Neutrophil (primary cell): Measurements from ENCODE around the gene MGAT3.
A peak's percentile ranks its signal among the peaks of the same experiment; 100 is the strongest.
"Not testable (repeated sequence)": the region's sequence is repeated elsewhere in the genome, so short reads cannot be mapped to it uniquely, and the experiment has no call there.

ENCODE experiments used
- H3K27ac ChIP-seq: fragments of 200-600 bp; sonication (generic); 2 replicates; pipeline ENCODE4 v1.5.1; 2016; ENCODE audit warnings: mild to moderate bottlenecking, moderate library complexity
- H3K27me3 ChIP-seq: fragments of 200-600 bp; sonication (generic); 2 replicates; pipeline ENCODE4 v1.6.0; 2016; ENCODE audit warnings: mild to moderate bottlenecking
- H3K36me3 ChIP-seq: fragments of 200-600 bp; sonication (generic); 2 replicates; pipeline ENCODE4 v1.5.1; 2017
- H3K4me1 ChIP-seq, 2 experiments: fragments of 200-600 bp in 1 of 2; sonication (generic) in 1 of 2; 1 replicate in 1 of 2; 2 replicates in 1 of 2; pipeline versions ENCODE4 v1.5.1 to v1.6.1; 2013 to 2016; ENCODE audit warnings: low read depth in 1 of 2, low read length in 1 of 2, mild to moderate bottlenecking in 1 of 2, moderate library complexity in 1 of 2; ENCODE audit not compliant: control insufficient read depth in 1 of 2, insufficient read depth in 1 of 2
- H3K4me3 ChIP-seq, 2 experiments: fragments of 200-600 bp in 1 of 2; sonication (generic) in 1 of 2; 1 replicate in 1 of 2; 2 replicates in 1 of 2; pipeline ENCODE4 v1.5.1; 2013 to 2016; ENCODE audit warnings: low read depth in 1 of 2, low read length in 1 of 2, mild to moderate bottlenecking in 1 of 2, moderate library complexity in 1 of 2
- H3K9me3 ChIP-seq: fragments of 200-600 bp; sonication (generic); 2 replicates; pipeline ENCODE4 v1.5.1; 2016
- TF ChIP-seq, protein P1 (sequence below): fragments of 200-600 bp; sonication (generic); IDR thresholded peaks from 2 replicates; pipeline ENCODE4 v1.5.1; 2016; ENCODE audit warnings: antibody characterized with exemption

The MGAT3 gene

DNA sequence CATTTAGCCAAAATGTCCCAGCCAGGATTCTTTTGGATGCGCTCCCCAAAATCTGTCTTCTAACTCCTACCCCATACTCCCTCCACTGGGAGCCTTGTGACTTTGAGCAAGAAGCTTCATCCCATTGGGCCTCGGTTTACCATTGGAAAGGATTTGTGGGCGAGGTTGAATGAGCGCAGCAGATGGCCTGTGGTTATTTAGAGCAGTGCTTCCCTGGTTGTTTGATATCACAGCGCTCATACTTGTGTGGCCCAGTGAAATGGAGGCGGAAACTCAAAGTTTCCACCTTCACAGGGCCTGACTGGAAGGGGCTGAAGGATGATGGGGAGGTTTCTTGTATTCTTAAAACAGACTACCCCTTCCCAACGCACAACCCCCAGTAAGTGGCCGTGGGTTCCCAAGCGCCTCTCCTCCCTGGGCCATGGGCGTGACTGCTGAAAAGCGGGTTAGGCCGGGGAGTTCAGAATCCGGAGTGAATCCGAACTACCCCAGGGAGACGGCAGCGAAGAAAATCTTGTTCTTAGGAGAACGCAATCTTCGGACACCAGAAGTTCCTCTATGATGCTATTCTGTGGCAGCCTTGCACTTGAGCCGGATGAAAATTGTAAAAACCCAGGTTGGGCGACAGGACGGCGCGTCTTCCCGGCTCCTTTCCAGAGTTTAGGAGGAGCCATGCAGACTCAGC lies 62.3 kb downstream of the MGAT3 start:
- TF ChIP-seq, protein P1, sequence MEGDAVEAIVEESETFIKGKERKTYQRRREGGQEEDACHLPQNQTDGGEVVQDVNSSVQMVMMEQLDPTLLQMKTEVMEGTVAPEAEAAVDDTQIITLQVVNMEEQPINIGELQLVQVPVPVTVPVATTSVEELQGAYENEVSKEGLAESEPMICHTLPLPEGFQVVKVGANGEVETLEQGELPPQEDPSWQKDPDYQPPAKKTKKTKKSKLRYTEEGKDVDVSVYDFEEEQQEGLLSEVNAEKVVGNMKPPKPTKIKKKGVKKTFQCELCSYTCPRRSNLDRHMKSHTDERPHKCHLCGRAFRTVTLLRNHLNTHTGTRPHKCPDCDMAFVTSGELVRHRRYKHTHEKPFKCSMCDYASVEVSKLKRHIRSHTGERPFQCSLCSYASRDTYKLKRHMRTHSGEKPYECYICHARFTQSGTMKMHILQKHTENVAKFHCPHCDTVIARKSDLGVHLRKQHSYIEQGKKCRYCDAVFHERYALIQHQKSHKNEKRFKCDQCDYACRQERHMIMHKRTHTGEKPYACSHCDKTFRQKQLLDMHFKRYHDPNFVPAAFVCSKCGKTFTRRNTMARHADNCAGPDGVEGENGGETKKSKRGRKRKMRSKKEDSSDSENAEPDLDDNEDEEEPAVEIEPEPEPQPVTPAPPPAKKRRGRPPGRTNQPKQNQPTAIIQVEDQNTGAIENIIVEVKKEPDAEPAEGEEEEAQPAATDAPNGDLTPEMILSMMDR: no peak
- Histone ChIP-seq H3K27me3 (no peaks in the 10 kb centered on the region), H3K4me3 (peak overlapping the region; percentile 89 to 100), H3K27ac (peak overlapping the region; percentile 96), H3K9me3 (no peaks in the 10 kb centered on the region), H3K36me3 (peaks cover 37% of the 10 kb centered on the region), H3K4me1 (peaks cover 47 to 48% of the 10 kb centered on the region in 2 experiments)

DNA sequence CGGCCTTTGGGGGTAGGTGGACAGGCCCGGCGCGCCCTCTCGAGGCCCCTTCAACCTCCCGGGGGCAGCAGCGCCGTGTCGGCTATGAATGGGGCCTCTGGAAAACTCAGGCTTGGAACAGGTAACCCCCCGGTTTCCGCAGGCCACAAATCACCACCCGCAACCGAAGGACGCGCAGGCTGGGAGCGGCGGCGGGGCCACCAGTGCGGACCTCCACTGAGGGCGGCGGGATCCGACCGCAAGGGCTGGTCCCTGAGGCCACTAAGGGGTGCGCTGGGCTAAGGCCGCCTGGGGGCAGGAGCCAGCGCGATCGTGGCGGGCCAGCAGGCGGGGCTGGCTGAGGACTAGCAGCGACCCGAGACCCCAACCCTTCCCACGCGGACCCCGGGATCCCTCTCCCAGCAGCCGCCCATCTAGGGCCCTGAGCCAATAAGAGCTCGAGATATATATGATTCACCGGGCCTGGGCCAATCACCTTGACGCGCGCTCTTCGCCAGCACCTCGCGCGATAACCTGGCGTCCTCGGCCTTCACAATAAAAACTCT lies 62.9 kb downstream of the MGAT3 start:
- Histone ChIP-seq H3K36me3 (peaks cover 40% of the 10 kb centered on the region), H3K27ac (peak overlapping the region; percentile 96), H3K27me3 (no peaks in the 10 kb centered on the region), H3K4me3 (peak overlapping the region; percentile 89 to 100), H3K9me3 (no peaks in the 10 kb centered on the region), H3K4me1 (peaks cover 49 to 50% of the 10 kb centered on the region in 2 experiments)
- TF ChIP-seq, protein P1: no peak

DNA sequence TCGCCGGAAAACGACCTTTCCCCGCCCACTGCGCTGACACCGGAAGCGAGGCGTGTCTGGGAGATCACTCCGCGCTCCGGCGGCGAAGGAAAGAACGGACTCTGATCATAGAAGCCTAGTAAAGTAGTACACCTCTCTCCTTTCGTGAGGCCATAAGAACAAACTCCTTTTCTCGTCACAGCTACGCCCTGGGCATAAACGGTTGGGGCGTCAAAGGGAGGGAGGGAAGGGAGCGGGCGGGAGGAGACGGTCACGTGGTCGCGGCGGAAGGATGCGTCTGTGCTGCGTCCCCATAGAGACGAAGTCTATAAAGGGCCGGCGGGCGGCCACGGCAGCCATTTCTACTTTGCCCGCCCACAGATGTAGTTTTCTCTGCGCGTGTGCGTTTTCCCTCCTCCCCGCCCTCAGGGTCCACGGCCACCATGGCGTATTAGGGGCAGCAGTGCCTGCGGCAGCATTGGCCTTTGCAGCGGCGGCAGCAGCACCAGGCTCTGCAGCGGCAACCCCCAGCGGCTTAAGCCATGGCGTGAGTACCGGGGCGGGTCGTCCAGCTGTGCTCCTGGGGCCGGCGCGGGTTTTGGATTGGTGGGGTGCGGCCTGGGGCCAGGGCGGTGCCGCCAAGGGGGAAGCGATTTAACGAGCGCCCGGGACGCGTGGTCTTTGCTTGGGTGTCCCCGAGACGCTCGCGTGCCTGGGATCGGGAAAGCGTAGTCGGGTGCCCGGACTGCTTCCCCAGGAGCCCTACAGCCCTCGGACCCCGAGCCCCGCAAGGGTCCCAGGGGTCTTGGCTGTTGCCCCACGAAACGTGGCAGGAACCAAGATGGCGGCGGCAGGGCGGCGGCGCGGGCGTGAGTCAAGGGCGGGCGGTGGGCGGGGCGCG lies 63.7 kb downstream of the MGAT3 start, which contains the start of gene ATF4:
Gene ATF4, plus strand, starts transcription at position 337 of the 880 bp plus-strand sequence. CDS start 884 bp downstream, outside the sequence.
- Histone ChIP-seq H3K9me3 (no peaks in the 10 kb centered on the region), H3K27me3 (no peaks in the 10 kb centered on the region), H3K4me1 (peaks cover 56 to 57% of the 10 kb centered on the region in 2 experiments), H3K4me3 (peak within 1 kb of the TSS; percentile 89 to 100), H3K36me3 (peaks cover 38% of the 10 kb centered on the region), H3K27ac (peak within 1 kb of the TSS; percentile 96)
- TF ChIP-seq, protein P1: no peak

DNA sequence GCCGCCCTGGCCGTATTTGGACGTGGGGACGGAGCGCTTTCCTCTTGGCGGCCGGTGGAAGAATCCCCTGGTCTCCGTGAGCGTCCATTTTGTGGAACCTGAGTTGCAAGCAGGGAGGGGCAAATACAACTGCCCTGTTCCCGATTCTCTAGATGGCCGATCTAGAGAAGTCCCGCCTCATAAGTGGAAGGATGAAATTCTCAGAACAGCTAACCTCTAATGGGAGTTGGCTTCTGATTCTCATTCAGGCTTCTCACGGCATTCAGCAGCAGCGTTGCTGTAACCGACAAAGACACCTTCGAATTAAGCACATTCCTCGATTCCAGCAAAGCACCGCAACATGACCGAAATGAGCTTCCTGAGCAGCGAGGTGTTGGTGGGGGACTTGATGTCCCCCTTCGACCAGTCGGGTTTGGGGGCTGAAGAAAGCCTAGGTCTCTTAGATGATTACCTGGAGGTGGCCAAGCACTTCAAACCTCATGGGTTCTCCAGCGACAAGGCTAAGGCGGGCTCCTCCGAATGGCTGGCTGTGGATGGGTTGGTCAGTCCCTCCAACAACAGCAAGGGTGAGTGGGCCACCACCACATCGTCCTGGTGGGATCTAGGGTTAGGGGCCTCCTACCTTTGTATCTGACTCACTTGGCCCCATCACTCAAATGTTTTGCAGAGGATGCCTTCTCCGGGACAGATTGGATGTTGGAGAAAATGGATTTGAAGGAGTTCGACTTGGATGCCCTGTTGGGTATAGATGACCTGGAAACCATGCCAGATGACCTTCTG lies 64.5 kb downstream of the MGAT3 start:
- peak overlapping the region; percentile 89 to 100 for H3K4me3 ChIP-seq
- not testable (repeated sequence) for H3K27me3 ChIP-seq, H3K9me3 ChIP-seq
- peaks cover 64 to 65% of the 10 kb centered on the region in 2 experiments for H3K4me1 ChIP-seq
- peaks cover 38% of the 10 kb centered on the region for H3K36me3 ChIP-seq
- TF ChIP-seq, protein P1: peak; percentile 51
- peak overlapping the region; percentile 96 for H3K27ac ChIP-seq

DNA sequence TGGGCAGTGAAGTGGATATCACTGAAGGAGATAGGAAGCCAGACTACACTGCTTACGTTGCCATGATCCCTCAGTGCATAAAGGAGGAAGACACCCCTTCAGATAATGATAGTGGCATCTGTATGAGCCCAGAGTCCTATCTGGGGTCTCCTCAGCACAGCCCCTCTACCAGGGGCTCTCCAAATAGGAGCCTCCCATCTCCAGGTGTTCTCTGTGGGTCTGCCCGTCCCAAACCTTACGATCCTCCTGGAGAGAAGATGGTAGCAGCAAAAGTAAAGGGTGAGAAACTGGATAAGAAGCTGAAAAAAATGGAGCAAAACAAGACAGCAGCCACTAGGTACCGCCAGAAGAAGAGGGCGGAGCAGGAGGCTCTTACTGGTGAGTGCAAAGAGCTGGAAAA lies 65.3 kb downstream of the MGAT3 start:
- peaks cover 72 to 73% of the 10 kb centered on the region in 2 experiments for H3K4me1 ChIP-seq
- H3K9me3 ChIP-seq, H3K27me3 ChIP-seq: not testable (repeated sequence)
- H3K4me3 ChIP-seq: peak overlapping the region; percentile 89 to 100
- H3K27ac ChIP-seq: peak overlapping the region; percentile 96
- H3K36me3 ChIP-seq: peaks cover 38% of the 10 kb centered on the region
